ENCODE data around the gene PDSS2.
A peak's percentile ranks its signal among the peaks of the same experiment; 100 is the strongest.

Gene PDSS2

GRCh38 chr6:107246249-107246971, 213.0 kb downstream of the PDSS2 start:
- no peak overlapping the region for H3K27ac ChIP-seq
- no peaks in the 10 kb centered on the region for H3K4me1 ChIP-seq
- no peak for TF ChIP-seq Cebpa-rat (IDR thresholded peaks at IDR 0.05)
- H3K27me3 ChIP-seq = no peaks in the 10 kb centered on the region
- no peaks in the 10 kb centered on the region for H3K9me3 ChIP-seq (replicated peaks in 1 of 11)
- H3K4me3 ChIP-seq = no peak overlapping the region
- H3K4me2 ChIP-seq = no peak overlapping the region
- H3K36me3 ChIP-seq = peaks cover 0 to 8% (median 0%) of the 10 kb centered on the region in 11 experiments; a peak in 1 of 22 replicates
- H3K9ac ChIP-seq = no peak overlapping the region
- no peaks in the 10 kb centered on the region for H4K20me1 ChIP-seq

GRCh38 chr6:107244742-107245480, 214.5 kb downstream of the PDSS2 start:
- TF ChIP-seq Cebpa-rat (IDR thresholded peaks at IDR 0.05) = no peak
- Histone ChIP-seq H3K9ac (no peak overlapping the region), H3K4me3 (no peak overlapping the region)

GRCh38 chr6:107244082-107244741, 215.2 kb downstream of the PDSS2 start:
- Histone ChIP-seq H4K20me1 (no peaks in the 10 kb centered on the region), H3K27ac (no peak overlapping the region), H3K4me2 (no peak overlapping the region), H3K9me3 (replicated peaks in 1 of 11) (no peaks in the 10 kb centered on the region), H3K9ac (no peak overlapping the region), H3K4me3 (no peak overlapping the region), H3K36me3 (peaks cover 0 to 9% (median 0%) of the 10 kb centered on the region in 11 experiments; a peak in 1 of 22 replicates), H3K4me1 (no peaks in the 10 kb centered on the region), H3K27me3 (no peaks in the 10 kb centered on the region)
- TF ChIP-seq Cebpa-rat (IDR thresholded peaks at IDR 0.05) = no peak

More at GRCh38 chr6:107244742-107245480, 214.5 kb downstream of the PDSS2 start:
- H4K20me1 ChIP-seq = no peaks in the 10 kb centered on the region
- peaks cover 0 to 9% (median 0%) of the 10 kb centered on the region in 11 experiments; a peak in 1 of 22 replicates for H3K36me3 ChIP-seq
- H3K9me3 ChIP-seq (replicated peaks in 1 of 11) = no peaks in the 10 kb centered on the region
- no peaks in the 10 kb centered on the region for H3K4me1 ChIP-seq
- H3K4me2 ChIP-seq = no peak overlapping the region
- no peak overlapping the region for H3K27ac ChIP-seq
- H3K27me3 ChIP-seq = no peaks in the 10 kb centered on the region

GRCh38 chr6:107243471-107243870, 215.9 kb downstream of the PDSS2 start:
- no peaks in the 10 kb centered on the region for H3K9me3 ChIP-seq (replicated peaks in 1 of 11)
- no peak overlapping the region for H3K4me2 ChIP-seq
- TF ChIP-seq Cebpa-rat (IDR thresholded peaks at IDR 0.05) = no peak
- no peak overlapping the region for H3K9ac ChIP-seq
- H3K36me3 ChIP-seq = peaks cover 0 to 9% (median 0%) of the 10 kb centered on the region in 11 experiments; a peak in 1 of 22 replicates
- H4K20me1 ChIP-seq = no peaks in the 10 kb centered on the region
- H3K4me3 ChIP-seq = no peak overlapping the region
- H3K27ac ChIP-seq = no peak overlapping the region
- no peaks in the 10 kb centered on the region for H3K4me1 ChIP-seq
- no peaks in the 10 kb centered on the region for H3K27me3 ChIP-seq

GRCh38 chr6:107237992-107238660, 221.2 kb downstream of the PDSS2 start:
- Histone ChIP-seq H3K36me3 (peaks cover 15 to 42% (median 26%) of the 10 kb centered on the region in 11 experiments; a peak in 20 of 22 replicates), H3K9me3 (replicated peaks in 1 of 11) (peaks cover 25 to 43% (median 31%) of the 10 kb centered on the region in 11 experiments), H3K9ac (no peak overlapping the region), H3K4me3 (no peak overlapping the region), H3K4me1 (peaks cover 0 to 25% (median 9%) of the 10 kb centered on the region in 10 experiments; a peak in 11 of 20 replicates), H3K27me3 (no peaks in the 10 kb centered on the region), H3K27ac (no peak overlapping the region), H3K4me2 (peak overlapping the region in 1 of 11 experiments; percentile 22; a peak in 1 of 22 replicates), H4K20me1 (no peaks in the 10 kb centered on the region)
- TF ChIP-seq Cebpa-rat (IDR thresholded peaks at IDR 0.05) = no peak

- Histone ChIP-seq H3K4me2 (peak overlapping the region in 7 of 11 experiments; percentile 1 to 66 (median 48); a peak in 11 of 22 replicates), H4K20me1 (no peaks in the 10 kb centered on the region), H3K4me3 (no peak overlapping the region), H3K4me1 (peaks cover 0 to 25% (median 9%) of the 10 kb centered on the region in 10 experiments; a peak in 11 of 20 replicates), H3K9me3 (replicated peaks in 1 of 11) (peaks cover 25 to 43% (median 31%) of the 10 kb centered on the region in 11 experiments), H3K27me3 (no peaks in the 10 kb centered on the region), H3K27ac (peak overlapping the region in 5 of 11 experiments; percentile 1 to 62 (median 43); a peak in 8 of 22 replicates), H3K9ac (no peak overlapping the region), H3K36me3 (peaks cover 15 to 51% (median 20%) of the 10 kb centered on the region in 11 experiments; a peak in 20 of 22 replicates)
- no peak for TF ChIP-seq Cebpa-rat (IDR thresholded peaks at IDR 0.05)
These were observed 223.9 kb downstream of the PDSS2 start for GRCh38 chr6:107235511-107235910.

GRCh38 chr6:107235007-107235406, 224.4 kb downstream of the PDSS2 start:
- peaks cover 25 to 43% (median 31%) of the 10 kb centered on the region in 11 experiments for H3K9me3 ChIP-seq (replicated peaks in 1 of 11)
- TF ChIP-seq Cebpa-rat (IDR thresholded peaks at IDR 0.05) = no peak
- H3K27me3 ChIP-seq = no peaks in the 10 kb centered on the region
- peak overlapping the region in 6 of 11 experiments; percentile 1 to 62 (median 39); a peak in 9 of 22 replicates for H3K27ac ChIP-seq
- peak overlapping the region in 8 of 11 experiments; percentile 1 to 66 (median 44); a peak in 11 of 22 replicates for H3K4me2 ChIP-seq
- H3K9ac ChIP-seq = no peak overlapping the region
- peaks cover 15 to 51% (median 20%) of the 10 kb centered on the region in 11 experiments; a peak in 20 of 22 replicates for H3K36me3 ChIP-seq
- peaks cover 0 to 25% (median 9%) of the 10 kb centered on the region in 10 experiments; a peak in 11 of 20 replicates for H3K4me1 ChIP-seq
- no peak overlapping the region for H3K4me3 ChIP-seq
- no peaks in the 10 kb centered on the region for H4K20me1 ChIP-seq

- Histone ChIP-seq H3K36me3 (peaks cover 1 to 34% (median 5%) of the 10 kb centered on the region in 11 experiments; a peak in 14 of 22 replicates), H3K4me3 (no peak overlapping the region), H4K20me1 (no peaks in the 10 kb centered on the region), H3K27me3 (no peaks in the 10 kb centered on the region), H3K4me2 (no peak overlapping the region), H3K9me3 (replicated peaks in 1 of 11) (peaks cover 15 to 30% (median 21%) of the 10 kb centered on the region in 11 experiments), H3K27ac (no peak overlapping the region), H3K9ac (no peak overlapping the region), H3K4me1 (peaks cover 0 to 18% (median 9%) of the 10 kb centered on the region in 10 experiments; a peak in 11 of 20 replicates)
- TF ChIP-seq Cebpa-rat (IDR thresholded peaks at IDR 0.05) = no peak
These were observed 228.1 kb downstream of the PDSS2 start for GRCh38 chr6:107231243-107231642.
